ENCODE data around the gene RASGRF1.

RASGRF1 gene

GRCh38 chr15:78913012-78913411, 177.6 kb downstream of the RASGRF1 start:
- no peak for TF ChIP-seq CTCF (conservative IDR thresholded peaks at IDR 0.05; ENCODE audit: low read depth, low read length)

DNA sequence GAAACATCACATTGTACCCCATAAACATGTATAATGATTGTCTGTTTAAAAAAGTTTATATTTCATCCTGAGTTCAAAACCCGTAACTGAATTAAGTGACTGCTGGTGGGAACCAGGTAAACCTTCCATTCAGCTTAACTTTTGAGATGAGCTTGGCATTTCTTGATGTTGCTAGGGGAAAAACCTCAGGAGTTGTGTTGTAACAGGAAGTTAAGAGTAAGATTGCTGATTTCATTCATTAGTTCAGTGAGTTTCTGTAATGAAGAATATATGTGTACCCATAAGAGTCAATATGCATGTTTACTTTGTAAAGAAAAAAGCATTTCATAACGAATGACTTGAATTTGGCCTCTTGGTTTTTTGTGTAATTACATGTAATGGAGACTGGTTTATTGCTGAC, 178.3 kb downstream of the RASGRF1 start:
- H3K4me3 ChIP-seq (IDR thresholded peaks at IDR 0.05; ENCODE audit: insufficient read depth, low read depth, low read length) = no peak overlapping the region
- H3K27ac ChIP-seq = no peak overlapping the region
- no peak for TF ChIP-seq CTCF (conservative IDR thresholded peaks at IDR 0.05; ENCODE audit: low read depth, low read length)
- H3K4me2 ChIP-seq = no peak overlapping the region
- H3K36me3 ChIP-seq (ENCODE audit: insufficient read depth) = no peaks in the 10 kb centered on the region
- no peak overlapping the region for H3K9ac ChIP-seq
- no peaks in the 10 kb centered on the region for H3K27me3 ChIP-seq (ENCODE audit: insufficient read depth, low read depth)
- H2AFZ ChIP-seq (ENCODE audit: low read depth) = no peak overlapping the region
- H3K79me2 ChIP-seq (ENCODE audit: insufficient read depth, low read depth) = no peaks in the 10 kb centered on the region
- no peaks in the 10 kb centered on the region for H3K4me1 ChIP-seq (ENCODE audit: low read depth, poor library complexity, severe bottlenecking)
- H4K20me1 ChIP-seq (ENCODE audit: insufficient read depth) = no peaks in the 10 kb centered on the region

More at GRCh38 chr15:78913012-78913411, 177.6 kb downstream of the RASGRF1 start:
- H3K4me1 ChIP-seq (ENCODE audit: low read depth, poor library complexity, severe bottlenecking) = no peaks in the 10 kb centered on the region
- H3K4me2 ChIP-seq = no peak overlapping the region
- no peaks in the 10 kb centered on the region for H4K20me1 ChIP-seq (ENCODE audit: insufficient read depth)
- no peak overlapping the region for H2AFZ ChIP-seq (ENCODE audit: low read depth)
- H3K27me3 ChIP-seq (ENCODE audit: insufficient read depth, low read depth) = no peaks in the 10 kb centered on the region
- no peak overlapping the region for H3K4me3 ChIP-seq (IDR thresholded peaks at IDR 0.05; ENCODE audit: insufficient read depth, low read depth, low read length)
- H3K9ac ChIP-seq = no peak overlapping the region
- H3K27ac ChIP-seq = no peak overlapping the region
- H3K36me3 ChIP-seq (ENCODE audit: insufficient read depth) = no peaks in the 10 kb centered on the region
- no peaks in the 10 kb centered on the region for H3K79me2 ChIP-seq (ENCODE audit: insufficient read depth, low read depth)

DNA sequence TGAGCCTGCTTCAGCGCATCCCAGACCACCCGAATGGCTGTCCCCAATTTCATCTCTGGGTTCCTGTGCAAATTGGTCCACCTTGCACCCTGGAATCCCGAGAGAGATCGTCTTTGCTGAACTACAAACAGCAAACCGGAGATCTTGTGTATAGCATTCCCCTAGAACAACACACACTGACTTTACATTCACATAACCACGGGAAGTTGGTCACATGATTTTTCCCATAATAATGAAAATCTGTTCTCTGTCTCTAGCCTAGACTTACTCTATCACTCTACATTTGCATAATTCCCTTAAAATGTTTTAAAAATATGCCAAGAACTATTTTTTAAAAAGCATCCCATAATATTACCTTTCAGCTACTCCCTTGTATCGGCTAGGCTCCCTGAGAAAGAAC, 180.3 kb downstream of the RASGRF1 start:
- no peak for TF ChIP-seq CTCF (conservative IDR thresholded peaks at IDR 0.05; ENCODE audit: low read depth, low read length)
- no peak overlapping the region for H3K27ac ChIP-seq
- H2AFZ ChIP-seq (ENCODE audit: low read depth) = no peak overlapping the region
- no peak overlapping the region for H3K4me3 ChIP-seq (IDR thresholded peaks at IDR 0.05; ENCODE audit: insufficient read depth, low read depth, low read length)
- no peaks in the 10 kb centered on the region for H3K27me3 ChIP-seq (ENCODE audit: insufficient read depth, low read depth)
- H3K4me1 ChIP-seq (ENCODE audit: low read depth, poor library complexity, severe bottlenecking) = no peaks in the 10 kb centered on the region
- H3K36me3 ChIP-seq (ENCODE audit: insufficient read depth) = no peaks in the 10 kb centered on the region
- no peak overlapping the region for H3K9ac ChIP-seq
- H4K20me1 ChIP-seq (ENCODE audit: insufficient read depth) = no peaks in the 10 kb centered on the region
- no peaks in the 10 kb centered on the region for H3K79me2 ChIP-seq (ENCODE audit: insufficient read depth, low read depth)
- H3K4me2 ChIP-seq = no peak overlapping the region
